Nephron progenitor cell (in vitro differentiated cells): Measurements from ENCODE around the gene GMEB1.

Source experiments
- DNase-seq: peaks from one replicate; pipeline ENCODE4 v3.0.0; 2021
- H3K27ac Mint-ChIP-seq: 2 replicates; pipeline ENCODE4 v1.8.0; 2021; ENCODE audit warnings: mild to moderate bottlenecking, moderate library complexity, mixed read lengths
- H3K27me3 Mint-ChIP-seq: 2 replicates; pipeline ENCODE4 v1.8.0; 2021; ENCODE audit warnings: mild to moderate bottlenecking, low read depth, mixed read lengths; ENCODE audit not compliant: poor library complexity
- H3K36me3 Mint-ChIP-seq: 2 replicates; pipeline ENCODE4 v1.8.0; 2021; ENCODE audit warnings: low read depth, mixed read lengths
- H3K4me1 Mint-ChIP-seq: 2 replicates; pipeline ENCODE4 v1.8.0; 2021; ENCODE audit warnings: mixed read lengths
- H3K4me3 Mint-ChIP-seq: 2 replicates; pipeline ENCODE4 v1.8.0; 2021; ENCODE audit warnings: mild to moderate bottlenecking, moderate library complexity, mixed read lengths
- H3K9me3 Mint-ChIP-seq: 2 replicates; pipeline ENCODE4 v1.8.0; 2021; ENCODE audit warnings: mild to moderate bottlenecking, moderate library complexity, mixed read lengths
- CTCF ChIP-seq: fragments of 200-600 bp; sonication (generic); IDR thresholded peaks from 2 replicates; pipeline ENCODE4 v1.5.0; 2021; ENCODE audit warnings: antibody characterized with exemption

Gene GMEB1

GRCh38 chr1:28758420-28758819, 89.8 kb downstream of the GMEB1 start:
- TF ChIP-seq CTCF, result no peak
- no peaks in the 10 kb centered on the region for H3K9me3 Mint-ChIP-seq
- peak overlapping the region; percentile 81 for H3K27ac Mint-ChIP-seq
- peaks cover 5% of the 10 kb centered on the region for H3K27me3 Mint-ChIP-seq
- H3K36me3 Mint-ChIP-seq, result peaks cover 30% of the 10 kb centered on the region
- no peak for DNase-seq
- H3K4me1 Mint-ChIP-seq, result peaks cover 16% of the 10 kb centered on the region
- H3K4me3 Mint-ChIP-seq, result no peak overlapping the region

DNA sequence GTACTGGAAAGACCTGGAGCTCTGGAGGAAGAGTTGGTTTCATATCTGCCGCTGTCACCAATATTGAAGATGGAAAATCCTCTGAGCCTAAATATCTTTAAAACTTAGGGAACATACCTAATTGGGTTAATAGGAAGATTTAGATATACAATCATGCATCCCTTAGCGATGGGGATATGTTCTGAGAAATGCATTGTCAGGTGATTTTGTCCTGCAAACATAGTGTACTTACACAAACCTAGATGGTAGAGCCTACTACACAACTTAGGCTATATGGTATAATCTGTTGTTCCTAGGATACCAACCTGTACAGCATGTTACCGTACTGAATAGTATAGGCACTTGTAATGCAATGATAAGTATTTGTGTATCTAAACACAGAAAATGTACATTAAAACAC, 90.7 kb downstream of the GMEB1 start:
- Mint-ChIP-seq H3K27ac (no peak overlapping the region), H3K27me3 (peaks cover 5% of the 10 kb centered on the region), H3K9me3 (no peaks in the 10 kb centered on the region), H3K4me3 (no peak overlapping the region), H3K4me1 (peaks cover 9% of the 10 kb centered on the region), H3K36me3 (peaks cover 23% of the 10 kb centered on the region)
- DNase-seq, result no peak
- no peak for TF ChIP-seq CTCF

DNA sequence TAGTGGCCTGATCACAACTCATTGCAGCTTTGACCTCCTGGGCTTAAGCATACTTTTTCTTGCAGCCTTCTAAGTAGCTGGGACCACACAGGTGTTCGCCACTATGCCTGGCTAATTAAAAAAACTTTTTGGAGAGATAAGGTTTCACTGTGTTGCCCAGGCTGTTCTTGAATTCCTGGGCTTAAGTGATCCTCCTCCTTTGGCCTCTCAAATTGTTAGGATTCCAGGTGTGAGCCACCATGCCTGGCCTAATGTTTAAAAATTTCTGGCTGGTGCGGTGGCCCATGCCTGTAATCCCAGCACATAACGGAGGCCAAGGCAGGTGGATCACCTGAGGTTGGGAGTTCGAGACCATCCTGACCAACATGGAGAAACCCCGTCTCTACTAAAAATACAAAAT, 92.6 kb downstream of the GMEB1 start:
- Mint-ChIP-seq H3K9me3 (peaks cover 6% of the 10 kb centered on the region), H3K27me3 (peaks cover 5% of the 10 kb centered on the region), H3K36me3 (peaks cover 41% of the 10 kb centered on the region), H3K27ac (no peak overlapping the region), H3K4me3 (no peak overlapping the region), H3K4me1 (peaks cover 9% of the 10 kb centered on the region)
- TF ChIP-seq CTCF, result no peak
- DNase-seq, result no peak

DNA sequence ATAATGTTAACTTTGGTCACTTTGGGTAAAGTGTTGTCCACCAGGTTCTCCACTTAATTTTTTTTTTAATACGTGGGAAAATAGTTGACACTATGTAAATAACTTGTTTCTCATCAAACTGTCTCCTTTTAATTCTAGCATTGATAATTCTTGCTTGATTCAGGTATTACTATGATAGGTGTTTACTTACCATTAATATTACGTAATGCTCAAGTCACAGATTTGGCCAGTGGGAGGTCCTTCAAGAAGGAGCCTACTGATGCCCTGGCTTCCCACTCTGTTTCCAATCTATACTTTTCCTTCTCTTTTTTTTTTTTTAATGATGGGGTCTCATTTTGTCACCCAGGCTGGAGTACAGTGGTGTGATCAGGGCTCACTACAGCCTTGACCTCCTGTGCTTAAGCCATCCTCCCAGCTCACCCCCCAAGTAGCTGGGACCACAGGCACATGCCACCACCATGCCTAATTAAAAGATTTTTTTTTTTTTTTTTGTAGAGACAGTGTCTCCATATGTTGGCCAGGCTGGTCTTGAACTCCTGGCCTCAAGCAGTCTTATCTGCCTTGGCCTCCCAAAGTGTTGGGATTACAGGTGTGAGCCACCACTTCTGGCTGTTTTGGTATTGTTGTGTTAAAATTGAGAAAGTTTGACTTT, 98.1 kb downstream of the GMEB1 start:
- H3K4me1 Mint-ChIP-seq, result peaks cover 4% of the 10 kb centered on the region
- H3K9me3 Mint-ChIP-seq, result peaks cover 6% of the 10 kb centered on the region
- no peaks in the 10 kb centered on the region for H3K27me3 Mint-ChIP-seq
- no peak for TF ChIP-seq CTCF
- peaks cover 61% of the 10 kb centered on the region for H3K36me3 Mint-ChIP-seq
- DNase-seq, result no peak
- no peak overlapping the region for H3K27ac Mint-ChIP-seq
- H3K4me3 Mint-ChIP-seq, result no peak overlapping the region
